GM12865 (cell line): Measurements from ENCODE around the gene DIP2B.

Experiments
- DNase-seq: peaks from one replicate; pipeline ENCODE4 v3.0.0; 2010; ENCODE audit warnings: low read depth
- H3K4me3 ChIP-seq: 2 replicates; pipeline ENCODE4 v1.5.1; 2011; ENCODE audit warnings: mild to moderate bottlenecking, low read depth, low read length, control low read depth
- CTCF ChIP-seq: IDR thresholded peaks from 2 replicates; pipeline ENCODE4 v1.5.1; 2011; ENCODE audit warnings: low read length, control low read depth, low read depth, inconsistent platforms; ENCODE audit not compliant: insufficient read depth; ENCODE audit errors: missing control alignments

Gene DIP2B

GRCh38 chr12:50612882-50613281, 108.1 kb downstream of the DIP2B start:
- TF ChIP-seq CTCF, result no peak
- no peak overlapping the region for H3K4me3 ChIP-seq
- no peak for DNase-seq

- H3K4me3 ChIP-seq, result no peak overlapping the region
- TF ChIP-seq CTCF, result no peak
These were observed 108.7 kb downstream of the DIP2B start for GRCh38 chr12:50613463-50613862.

GRCh38 chr12:50614167-50614759, 109.5 kb downstream of the DIP2B start:
- H3K4me3 ChIP-seq, result no peak overlapping the region
- DNase-seq, result no peak
- TF ChIP-seq CTCF, result no peak

More at GRCh38 chr12:50613463-50613862, 108.7 kb downstream of the DIP2B start:
- DNase-seq, result no peak

GRCh38 chr12:50615145-50615906, 110.5 kb downstream of the DIP2B start:
- DNase-seq, result no peak
- no peak overlapping the region for H3K4me3 ChIP-seq

GRCh38 chr12:50615907-50616296, 111.1 kb downstream of the DIP2B start:
- no peak overlapping the region for H3K4me3 ChIP-seq
- TF ChIP-seq CTCF, result no peak
- DNase-seq, result no peak

More at GRCh38 chr12:50615145-50615906, 110.5 kb downstream of the DIP2B start:
- TF ChIP-seq CTCF, result no peak

- no peak for TF ChIP-seq CTCF
- H3K4me3 ChIP-seq, result no peak overlapping the region
- no peak for DNase-seq
These were observed 112.9 kb downstream of the DIP2B start for GRCh38 chr12:50617657-50618056.
